A673 (cell line): ENCODE data around the gene ALOXE3.
A peak's percentile ranks its signal among the peaks of the same experiment; 100 is the strongest.

Experiments used
- CTCF ChIP-seq: fragments of 300-800, 200-600 bp; sonication (generic); conservative IDR thresholded peaks from 2 replicates; pipeline ENCODE4 v1.5.1; 2017; ENCODE audit warnings: low read depth, mild to moderate bottlenecking, antibody characterized with exemption, low read length, moderate library complexity, mixed read lengths
- EZH2 ChIP-seq: fragments of 200-600 bp; sonication (generic); IDR thresholded peaks from 2 replicates; pipeline ENCODE4 v1.6.1; 2017; ENCODE audit warnings: borderline replicate concordance, low read depth, mild to moderate bottlenecking, mixed read lengths, antibody characterized with exemption, low read length; ENCODE audit not compliant: poor library complexity, severe bottlenecking

GRCh38 chr17:8109661-8110455 lies 8.5 kb downstream of the ALOXE3 start:
- TF ChIP-seq CTCF (peak; percentile 97), EZH2 (no peak)
